Gastroesophageal sphincter (tissue), 4 donors: Measurements from ENCODE around the gene MYRF. TPM values are rescaled to one million over a fixed set of nuclear protein-coding genes. Genes with fewer than 3 reads are reported as not detected.

Experiments used
- ATAC-seq: fragments of 150-250 bp; one replicate; pipeline ENCODE4 v1.9.1; 2016; ENCODE audit warnings: mild to moderate bottlenecking, moderate library complexity
- H3K27ac ChIP-seq, 4 donors: fragments of 200-600 bp; sonication (generic) in 3 of 4; 1 replicate in 3 of 4; 2 replicates in 1 of 4; pipeline ENCODE4 v1.5.1; 2016 to 2019
- H3K27me3 ChIP-seq: fragments of 200-600 bp; sonication (generic); one replicate; pipeline ENCODE4 v1.5.1; 2019
- H3K36me3 ChIP-seq, 2 donors: fragments of 200-600 bp; sonication (generic); one replicate each; pipeline ENCODE4 v1.5.1; 2019; ENCODE audit warnings: control low read depth in 1 of 2
- H3K4me1 ChIP-seq, 3 donors: fragments of 200-600 bp; sonication (generic); 1 replicate in 2 of 3; 2 replicates in 1 of 3; pipeline ENCODE4 v1.5.1; 2016 to 2019; ENCODE audit warnings: control low read depth in 2 of 3
- H3K4me3 ChIP-seq, 2 donors: fragments of 200-600 bp; sonication (generic); one replicate each; pipeline ENCODE4 v1.5.1; 2019; ENCODE audit warnings: mild to moderate bottlenecking in 1 of 2, moderate library complexity in 1 of 2
- H3K9me3 ChIP-seq, 3 donors: fragments of 200-600 bp; sonication (generic); one replicate each; pipeline ENCODE4 v1.5.1; 2017 to 2019; ENCODE audit warnings: control low read depth in 2 of 3
- EP300 ChIP-seq: sonication (generic); formaldehyde crosslinking; IDR thresholded peaks from one replicate; pipeline ENCODE4 v1.6.1; 2017; ENCODE audit warnings: antibody characterized with exemption, mild to moderate bottlenecking
- POLR2A ChIP-seq, 2 donors: fragments of 450-650 bp; IDR thresholded peaks; one replicate each; pipeline ENCODE4 v1.6.1; 2017; ENCODE audit warnings: antibody characterized with exemption in 2 of 2, mild to moderate bottlenecking in 2 of 2, moderate library complexity in 1 of 2
- POLR2AphosphoS5 ChIP-seq: sonication (generic); formaldehyde crosslinking; IDR thresholded peaks from one replicate; pipeline ENCODE4 v1.6.1; 2017; ENCODE audit warnings: antibody characterized with exemption
- WGBS, 2 donors: methylation state at CpG; one replicate each; pipeline ENCODE4 v1.1.5; 2018; ENCODE audit warnings: low coverage in 1 of 2; 5-methylcytosine and 5-hydroxymethylcytosine counted together
- total RNA-seq, 4 donors: library from RNA; depleted of rRNA; stranded (reverse); fragments of >200 nt; gene quantifications; one replicate each; pipeline ENCODE4 v1.1.0, GENCODE V29; 2016
- TF ChIP-seq, protein P1 (sequence below), 4 experiments: fragments of 200-600 bp in 2 of 4; fragments of 450-650 bp in 2 of 4; sonication (generic) in 1 of 4; IDR thresholded peaks; one replicate each; pipeline ENCODE4 v1.5.1; 2017 to 2019; ENCODE audit warnings: antibody characterized with exemption in 4 of 4, mild to moderate bottlenecking in 2 of 4, moderate library complexity in 2 of 4

MYRF gene
- total RNA-seq, 4 donors from 2014 or later, result 0.10 to 0.78 (median 0.19) TPM

DNA sequence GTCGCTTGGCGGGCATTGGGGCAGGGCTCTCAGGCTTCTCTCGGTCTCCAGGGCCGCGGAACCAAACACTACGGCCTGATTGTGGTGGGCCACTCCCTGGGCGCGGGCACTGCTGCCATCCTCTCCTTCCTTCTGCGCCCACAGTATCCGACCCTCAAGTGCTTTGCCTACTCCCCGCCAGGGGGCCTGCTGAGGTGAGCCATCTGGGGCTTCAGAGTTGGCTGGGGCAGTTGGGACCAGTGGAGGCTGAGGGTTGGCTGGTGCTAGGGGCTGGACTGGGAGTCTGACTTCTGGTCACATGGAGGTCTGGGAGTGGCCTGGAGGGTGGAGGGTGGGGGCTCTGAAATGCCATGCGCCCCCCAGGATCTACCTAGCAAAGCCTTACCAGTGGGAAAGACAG lies 15.3 kb upstream of the MYRF start:
- TF ChIP-seq, protein P1, sequence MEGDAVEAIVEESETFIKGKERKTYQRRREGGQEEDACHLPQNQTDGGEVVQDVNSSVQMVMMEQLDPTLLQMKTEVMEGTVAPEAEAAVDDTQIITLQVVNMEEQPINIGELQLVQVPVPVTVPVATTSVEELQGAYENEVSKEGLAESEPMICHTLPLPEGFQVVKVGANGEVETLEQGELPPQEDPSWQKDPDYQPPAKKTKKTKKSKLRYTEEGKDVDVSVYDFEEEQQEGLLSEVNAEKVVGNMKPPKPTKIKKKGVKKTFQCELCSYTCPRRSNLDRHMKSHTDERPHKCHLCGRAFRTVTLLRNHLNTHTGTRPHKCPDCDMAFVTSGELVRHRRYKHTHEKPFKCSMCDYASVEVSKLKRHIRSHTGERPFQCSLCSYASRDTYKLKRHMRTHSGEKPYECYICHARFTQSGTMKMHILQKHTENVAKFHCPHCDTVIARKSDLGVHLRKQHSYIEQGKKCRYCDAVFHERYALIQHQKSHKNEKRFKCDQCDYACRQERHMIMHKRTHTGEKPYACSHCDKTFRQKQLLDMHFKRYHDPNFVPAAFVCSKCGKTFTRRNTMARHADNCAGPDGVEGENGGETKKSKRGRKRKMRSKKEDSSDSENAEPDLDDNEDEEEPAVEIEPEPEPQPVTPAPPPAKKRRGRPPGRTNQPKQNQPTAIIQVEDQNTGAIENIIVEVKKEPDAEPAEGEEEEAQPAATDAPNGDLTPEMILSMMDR (IDR thresholded peaks at IDR 0.05), result no peak
- TF ChIP-seq EP300 (no peak), POLR2AphosphoS5 (no peak), POLR2A (IDR thresholded peaks at IDR 0.05) (no peak)
- peaks cover 0 to 17% (median 12%) of the 10 kb centered on the region in 3 donors for H3K4me1 ChIP-seq
- no peak overlapping the region for H3K27ac ChIP-seq
- no peaks in the 10 kb centered on the region for H3K27me3 ChIP-seq
- ATAC-seq, result no peak
- WGBS, 2 donors, result no CpG with 5 or more reads among the region's 12 CpGs
- peaks cover 0 to 76% of the 10 kb centered on the region in 2 donors for H3K36me3 ChIP-seq
- H3K4me3 ChIP-seq, result no peak overlapping the region
- no peaks in the 10 kb centered on the region for H3K9me3 ChIP-seq

DNA sequence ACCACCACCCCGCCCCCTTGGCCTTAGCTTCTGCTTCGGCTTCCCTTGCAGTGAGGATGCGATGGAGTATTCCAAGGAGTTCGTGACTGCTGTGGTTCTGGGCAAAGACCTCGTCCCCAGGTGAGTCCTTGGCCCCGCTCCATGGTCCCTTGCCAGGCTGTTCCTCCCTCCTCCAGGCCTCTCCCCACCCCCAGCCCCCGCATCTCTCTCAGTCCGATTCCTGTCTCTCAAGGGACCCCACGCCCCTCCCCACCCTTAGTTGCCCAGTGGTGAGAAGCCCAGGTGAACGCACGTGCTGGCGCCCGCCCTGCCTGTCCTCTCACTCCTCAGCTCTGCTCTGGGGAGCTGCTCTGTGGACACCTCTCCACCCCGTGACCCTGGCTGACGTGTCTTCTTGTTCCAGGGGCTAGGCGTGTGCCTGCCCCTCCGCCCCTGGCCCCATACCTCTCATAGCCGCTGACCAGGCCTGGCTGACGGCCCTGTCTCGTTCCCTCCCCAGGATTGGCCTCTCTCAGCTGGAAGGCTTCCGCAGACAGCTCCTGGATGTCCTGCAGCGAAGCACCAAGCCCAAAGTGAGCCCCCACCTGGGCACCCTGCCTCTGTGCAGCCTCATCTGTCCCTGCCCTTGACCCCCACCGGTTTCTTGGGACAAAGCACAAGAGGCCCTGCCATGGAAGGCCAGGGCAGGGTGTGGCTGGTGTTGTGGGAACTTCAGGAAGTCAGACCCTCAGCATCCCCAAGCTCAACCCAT lies 14.6 kb upstream of the MYRF start:
- no peak overlapping the region for H3K27ac ChIP-seq
- no peaks in the 10 kb centered on the region for H3K27me3 ChIP-seq
- TF ChIP-seq, protein P1 (IDR thresholded peaks at IDR 0.05), result no peak
- TF ChIP-seq POLR2AphosphoS5, result no peak
- TF ChIP-seq POLR2A (IDR thresholded peaks at IDR 0.05), result no peak
- TF ChIP-seq EP300, result no peak
- H3K9me3 ChIP-seq, result no peaks in the 10 kb centered on the region
- H3K4me1 ChIP-seq, result peaks cover 0 to 10% (median 5%) of the 10 kb centered on the region in 3 donors
- ATAC-seq, result no peak
- peaks cover 0 to 83% of the 10 kb centered on the region in 2 donors for H3K36me3 ChIP-seq
- 87% methylated on average over 8 of the region's 23 CpGs; no CpG with 5 or more reads in 1 of the 2 donors for WGBS, 2 donors
- H3K4me3 ChIP-seq, result no peak overlapping the region

DNA sequence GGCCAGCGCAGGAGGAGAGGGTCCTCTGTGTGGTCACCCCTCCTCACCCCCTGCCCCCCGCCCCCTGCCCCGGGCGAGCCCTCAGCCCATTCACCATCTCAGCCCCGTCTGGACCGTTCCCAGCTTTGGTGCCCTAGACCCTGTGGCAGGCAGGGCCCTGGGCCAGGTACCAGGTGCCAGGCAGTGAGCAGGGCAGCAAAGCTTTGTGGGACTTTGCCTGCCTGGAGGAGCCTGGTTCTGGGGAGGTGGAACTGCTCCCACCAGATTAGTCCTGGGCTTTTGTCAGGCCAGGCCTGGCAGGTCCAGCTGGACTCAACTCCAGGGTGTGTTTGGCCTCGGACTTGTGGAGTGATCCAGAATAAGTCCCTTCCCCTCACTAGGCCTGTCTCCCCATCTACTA lies 13.7 kb upstream of the MYRF start:
- WGBS, 2 donors, result 100% methylated on average over 2 of the region's 7 CpGs; no CpG with 5 or more reads in 1 of the 2 donors
- H3K27me3 ChIP-seq, result no peaks in the 10 kb centered on the region
- H3K9me3 ChIP-seq, result no peaks in the 10 kb centered on the region
- TF ChIP-seq, protein P1 (IDR thresholded peaks at IDR 0.05), result no peak
- TF ChIP-seq POLR2A (IDR thresholded peaks at IDR 0.05), result no peak
- no peak for TF ChIP-seq EP300
- no peak for TF ChIP-seq POLR2AphosphoS5
- H3K4me3 ChIP-seq, result no peak overlapping the region
- no peak overlapping the region for H3K27ac ChIP-seq
- peaks cover 0 to under 1% (median 0%) of the 10 kb centered on the region in 3 donors for H3K4me1 ChIP-seq
- no peak for ATAC-seq
- H3K36me3 ChIP-seq, result peaks cover 0 to 90% of the 10 kb centered on the region in 2 donors

DNA sequence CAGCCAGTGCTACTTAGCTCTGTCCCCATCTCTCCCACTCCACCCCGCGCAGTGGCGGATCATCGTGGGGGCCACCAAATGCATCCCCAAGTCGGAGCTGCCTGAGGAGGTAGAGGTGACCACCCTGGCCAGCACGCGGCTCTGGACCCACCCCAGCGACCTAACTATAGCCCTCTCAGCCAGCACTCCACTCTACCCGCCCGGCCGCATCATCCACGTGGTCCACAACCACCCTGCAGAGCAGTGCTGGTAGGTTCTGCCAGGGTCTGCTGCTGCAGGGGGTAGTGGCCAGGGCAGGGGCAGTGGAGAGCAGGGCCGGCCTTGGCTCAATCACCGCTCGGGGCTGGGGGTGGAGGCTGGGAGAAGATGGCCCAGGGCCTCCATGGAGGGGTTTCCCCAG lies 13.0 kb upstream of the MYRF start:
- Histone ChIP-seq H3K27ac (no peak overlapping the region), H3K9me3 (no peaks in the 10 kb centered on the region)
- TF ChIP-seq, protein P1 (IDR thresholded peaks at IDR 0.05), result no peak
- no peak for TF ChIP-seq POLR2AphosphoS5
- TF ChIP-seq EP300, result no peak
- TF ChIP-seq POLR2A (IDR thresholded peaks at IDR 0.05), result no peak

DNA sequence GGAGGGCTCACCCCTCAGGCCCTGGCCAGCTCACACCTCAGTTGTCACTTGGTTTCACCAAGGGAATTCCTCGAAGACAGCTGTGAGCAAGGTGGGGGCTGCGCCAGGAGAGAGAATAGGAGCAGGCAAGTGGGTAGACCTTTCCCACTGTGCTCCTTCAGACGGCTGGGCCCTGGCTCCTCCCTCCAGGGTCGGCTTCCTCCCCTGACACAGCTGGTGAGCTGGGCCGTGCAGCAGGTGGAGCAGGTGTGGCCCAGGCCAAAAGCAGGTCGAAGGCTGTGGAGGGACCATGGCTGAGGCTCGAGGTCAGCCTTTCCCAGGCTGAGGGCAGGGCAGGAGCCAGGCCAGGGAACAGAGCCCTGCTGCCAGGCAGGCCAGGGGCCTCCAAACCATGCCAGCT lies 12.5 kb upstream of the MYRF start:
- TF ChIP-seq POLR2AphosphoS5 (no peak), EP300 (no peak), POLR2A (IDR thresholded peaks at IDR 0.05) (no peak)
- TF ChIP-seq, protein P1 (IDR thresholded peaks at IDR 0.05), result no peak
- Histone ChIP-seq H3K27me3 (no peaks in the 10 kb centered on the region), H3K4me3 (no peak overlapping the region), H3K36me3 (peaks cover 0 to 97% of the 10 kb centered on the region in 2 donors), H3K27ac (no peak overlapping the region), H3K4me1 (no peaks in the 10 kb centered on the region), H3K9me3 (no peaks in the 10 kb centered on the region)
- no CpG with 5 or more reads among the region's 7 CpGs for WGBS, 2 donors
- no peak for ATAC-seq

More for the DNA sequence above, 13.0 kb upstream of the MYRF start:
- Histone ChIP-seq H3K27me3 (no peaks in the 10 kb centered on the region), H3K36me3 (peaks cover 0 to 96% of the 10 kb centered on the region in 2 donors), H3K4me1 (no peaks in the 10 kb centered on the region), H3K4me3 (no peak overlapping the region)
- WGBS, 2 donors, result no CpG with 5 or more reads among the region's 15 CpGs
- no peak for ATAC-seq
